Liver (tissue), 9 donors: ENCODE results near the gene SPAG8. TPM values are rescaled to one million over a fixed set of nuclear protein-coding genes. Genes with fewer than 3 reads are reported as not detected.

Experiments
- DNase-seq: peaks from one replicate; pipeline ENCODE4 v3.0.0-alpha.2; 2017; ENCODE audit warnings: low spot score
- H3K27ac ChIP-seq, 2 donors: one replicate each; pipeline ENCODE4 v1.7.0; 2013; ENCODE audit warnings: inconsistent platforms in 2 of 2, low read length in 2 of 2, control low read depth in 1 of 2, low read depth in 1 of 2, mild to moderate bottlenecking in 1 of 2
- H3K27me3 ChIP-seq, 4 donors: one replicate each; pipeline versions ENCODE4 v1.6.1 to v1.7.0; 2013; ENCODE audit warnings: low read length in 3 of 4, inconsistent platforms in 1 of 4, mild to moderate bottlenecking in 1 of 4, moderate library complexity in 1 of 4; ENCODE audit not compliant: control insufficient read depth in 4 of 4, insufficient read depth in 4 of 4
- H3K36me3 ChIP-seq, 4 donors: one replicate each; pipeline versions ENCODE4 v1.6.1 to v1.7.0; 2013; ENCODE audit warnings: low read length in 3 of 4, mild to moderate bottlenecking in 3 of 4, low read depth in 1 of 4, moderate library complexity in 1 of 4; ENCODE audit not compliant: control insufficient read depth in 4 of 4, insufficient read depth in 3 of 4
- H3K4me1 ChIP-seq, 4 donors: one replicate each; pipeline versions ENCODE4 v1.6.1 to v1.7.0; 2013; ENCODE audit warnings: low read length in 3 of 4, mild to moderate bottlenecking in 3 of 4, moderate library complexity in 1 of 4; ENCODE audit not compliant: control insufficient read depth in 4 of 4, insufficient read depth in 4 of 4
- H3K4me3 ChIP-seq, 3 donors: one replicate each; pipeline versions ENCODE4 v1.6.1 to v1.7.0; 2013; ENCODE audit warnings: low read length in 3 of 3, control low read depth in 1 of 3, low read depth in 1 of 3, mild to moderate bottlenecking in 1 of 3
- H3K9ac ChIP-seq, 2 donors: one replicate each; pipeline ENCODE4 v1.7.0; 2013; ENCODE audit warnings: low read length in 2 of 2, mild to moderate bottlenecking in 2 of 2, moderate library complexity in 2 of 2, control low read depth in 1 of 2, low read depth in 1 of 2
- H3K9me3 ChIP-seq, 4 donors: one replicate each; pipeline versions ENCODE4 v1.6.1 to v1.7.0; 2013; ENCODE audit warnings: low read length in 3 of 4; ENCODE audit not compliant: control insufficient read depth in 4 of 4
- ATF3 ChIP-seq: IDR thresholded peaks from 2 replicates; pipeline ENCODE4 v1.6.1; 2016; ENCODE audit warnings: antibody characterized with exemption
- CTCF ChIP-seq: fragments of 150-350 bp; IDR thresholded peaks from 2 replicates; pipeline ENCODE4 v1.5.1; 2017; ENCODE audit warnings: improper control_type of control experiment, low read depth, low read length; ENCODE audit not compliant: missing input control
- GABPA ChIP-seq, 2 donors: IDR thresholded peaks in 1 of 2; conservative IDR thresholded peaks in 1 of 2; 2 replicates each; pipeline ENCODE4 v1.6.1; 2016; ENCODE audit warnings: antibody characterized with exemption in 2 of 2, mild to moderate bottlenecking in 1 of 2, moderate library complexity in 1 of 2
- HNF4G ChIP-seq: IDR thresholded peaks from 2 replicates; pipeline ENCODE4 v1.6.1; 2016; ENCODE audit warnings: antibody characterized with exemption
- NR2F2 ChIP-seq: IDR thresholded peaks from 2 replicates; pipeline ENCODE4 v1.6.1; 2016; ENCODE audit warnings: antibody characterized with exemption
- REST ChIP-seq: IDR thresholded peaks from 2 replicates; pipeline ENCODE4 v1.6.1; 2016; ENCODE audit warnings: antibody characterized with exemption, mild to moderate bottlenecking
- SP1 ChIP-seq: IDR thresholded peaks from 2 replicates; pipeline ENCODE4 v1.6.1; 2018; ENCODE audit warnings: antibody characterized with exemption, mild to moderate bottlenecking
- TAF1 ChIP-seq: conservative IDR thresholded peaks from 2 replicates; pipeline ENCODE4 v1.6.1; 2016; ENCODE audit warnings: antibody characterized with exemption, mild to moderate bottlenecking
- YY1 ChIP-seq: IDR thresholded peaks from 2 replicates; pipeline ENCODE4 v1.6.1; 2016; ENCODE audit warnings: antibody characterized with exemption, mild to moderate bottlenecking
- ZBTB33 ChIP-seq: IDR thresholded peaks from 2 replicates; pipeline ENCODE4 v1.6.1; 2016; ENCODE audit warnings: antibody characterized with exemption
- WGBS: extraction: QIAGEN DNeasy Blood & Tissue Kit; methylation state at CpG from one replicate; pipeline ENCODE4 v1.1.7; 2013; 5-methylcytosine and 5-hydroxymethylcytosine counted together
- polyA plus RNA-seq, 2 donors: library from polyadenylated mRNA; stranded (reverse) in 1 of 2; unstranded in 1 of 2; fragments of 200-250 nt in 1 of 2; fragments of >200 nt in 1 of 2; fragmentation: Nextera tagmentation in 1 of 2; extraction: Ambion mirVana in 1 of 2; gene quantifications; one replicate each; pipeline versions ENCODE4 v1.2.1 to v1.2.3, GENCODE V29; 2013 to 2015
- total RNA-seq, 2 donors: library from RNA; depleted of rRNA; stranded (reverse); fragments of >200 nt; gene quantifications; one replicate each; pipeline ENCODE4 v1.2.3, GENCODE V29; 2014
- donor health status: healthy.
- donor health status: healthy.
- donor health status: healthy.
- donor health status: healthy.
- donor health status: healthy.

SPAG8 gene
- total and polyA plus RNA-seq, 4 donors, result 0.14 to 0.56 (median 0.19) TPM

GRCh38 chr9:35845824-35846771 lies 34.0 kb upstream of the SPAG8 start (continued):
- TF ChIP-seq REST, result no peak

GRCh38 chr9:35844628-35845270 lies 32.7 kb upstream of the SPAG8 start:
- H3K9me3 ChIP-seq, result no peaks in the 10 kb centered on the region
- no peak overlapping the region for H3K4me3 ChIP-seq
- peaks cover 0 to 5% (median 0%) of the 10 kb centered on the region in 4 donors for H3K36me3 ChIP-seq
- H3K27ac ChIP-seq, result no peak overlapping the region
- DNase-seq, result no peak
- TF ChIP-seq REST (no peak), HNF4G (no peak), GABPA (IDR thresholded peaks at IDR 0.05 in 1 of 2, conservative IDR thresholded peaks at IDR 0.05 in 1 of 2) (peak in 1 of 2 donors; percentile 63)
- 65% methylated on average over 7 of the region's 7 CpGs for WGBS
- H3K27me3 ChIP-seq, result no peaks in the 10 kb centered on the region
- peaks cover 0 to 5% (median 1%) of the 10 kb centered on the region in 4 donors for H3K4me1 ChIP-seq
- H3K9ac ChIP-seq, result no peak overlapping the region

- H3K27me3 ChIP-seq, result no peaks in the 10 kb centered on the region
- no peaks in the 10 kb centered on the region for H3K9me3 ChIP-seq
- no peak overlapping the region for H3K9ac ChIP-seq
- H3K27ac ChIP-seq, result no peak overlapping the region
- no peak for DNase-seq
- H3K4me1 ChIP-seq, result peaks cover 0 to 5% (median 1%) of the 10 kb centered on the region in 4 donors
- H3K36me3 ChIP-seq, result peaks cover 0 to 5% (median 0%) of the 10 kb centered on the region in 4 donors
- H3K4me3 ChIP-seq, result no peak overlapping the region
- WGBS, result 79% methylated on average over 3 of the region's 3 CpGs
- TF ChIP-seq SP1 (no peak), REST (no peak), YY1 (no peak), GABPA (IDR thresholded peaks at IDR 0.05 in 1 of 2, conservative IDR thresholded peaks at IDR 0.05 in 1 of 2) (no peak), CTCF (no peak), TAF1 (no peak), ZBTB33 (no peak), ATF3 (no peak), NR2F2 (no peak)
Measured at GRCh38 chr9:35842795-35843194, 30.7 kb upstream of the SPAG8 start.
